ENCODE measurements around the gene CDH22. TPM values are rescaled to one million over a fixed set of nuclear protein-coding genes. Genes with fewer than 3 reads are reported as not detected.

The CDH22 gene
- total RNA-seq, 4 donors from 2014 or later, result not detected

- DNase-seq, result peak; percentile 54 to 71 (median 66)
Observed at GRCh38 chr20:46307139-46307998, 929 bp downstream of the CDH22 start.

GRCh38 chr20:46306743-46307138 lies 1.6 kb downstream of the CDH22 start:
- Histone ChIP-seq H3K27me3 (peaks cover 0 to 24% of the 10 kb centered on the region in 2 donors), H3K9me3 (no peaks in the 10 kb centered on the region), H3K4me3 (no peak overlapping the region), H3K4me1 (peaks cover 0 to 21% (median 12%) of the 10 kb centered on the region in 4 donors), H3K27ac (no peak overlapping the region), H3K36me3 (no peaks in the 10 kb centered on the region)
- no peak for TF ChIP-seq CTCF (IDR thresholded peaks at IDR 0.05)
- DNase-seq, result no peak

More at GRCh38 chr20:46307139-46307998, 929 bp downstream of the CDH22 start:
- peak overlapping the region; percentile 26 to 52 (median 50) for H3K4me3 ChIP-seq
- H3K9me3 ChIP-seq, result no peaks in the 10 kb centered on the region
- peaks cover 0 to 28% of the 10 kb centered on the region in 2 donors for H3K27me3 ChIP-seq
- peaks cover 0 to 25% (median 12%) of the 10 kb centered on the region in 4 donors for H3K4me1 ChIP-seq
- H3K36me3 ChIP-seq, result no peaks in the 10 kb centered on the region
- TF ChIP-seq POLR2A (IDR thresholded peaks at IDR 0.05) (no peak), CTCF (IDR thresholded peaks at IDR 0.05) (peak; percentile 56 to 81 (median 73))
- no peak overlapping the region for H3K27ac ChIP-seq

DNA sequence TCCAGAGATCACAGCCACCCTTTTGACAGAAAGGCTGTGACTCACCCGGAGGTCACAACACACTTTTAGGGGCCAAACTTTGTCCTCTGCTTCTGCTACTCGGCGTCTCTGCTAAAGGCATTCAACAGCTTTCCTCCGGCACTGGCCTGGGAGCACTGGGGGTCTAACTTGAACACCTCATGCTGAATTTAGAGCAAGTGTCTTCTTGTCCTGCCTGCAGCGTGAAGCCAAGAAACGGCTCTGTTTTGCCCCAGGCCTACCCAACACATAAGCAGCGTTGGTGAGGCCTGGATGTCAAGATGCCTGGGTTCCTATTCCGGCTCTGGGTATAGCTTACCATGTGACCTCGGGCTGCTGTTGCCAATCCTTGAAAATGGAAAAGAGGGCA lies 2.3 kb downstream of the CDH22 start:
- Histone ChIP-seq H3K27me3 (peaks cover 0 to 24% of the 10 kb centered on the region in 2 donors), H3K27ac (no peak overlapping the region), H3K36me3 (no peaks in the 10 kb centered on the region), H3K9me3 (no peaks in the 10 kb centered on the region), H3K4me3 (no peak overlapping the region), H3K4me1 (peaks cover 0 to 21% (median 12%) of the 10 kb centered on the region in 4 donors)
- DNase-seq, result peak in 1 of 3 donors; percentile 24
- no peak for TF ChIP-seq POLR2A (IDR thresholded peaks at IDR 0.05)
- TF ChIP-seq CTCF (IDR thresholded peaks at IDR 0.05), result no peak

DNA sequence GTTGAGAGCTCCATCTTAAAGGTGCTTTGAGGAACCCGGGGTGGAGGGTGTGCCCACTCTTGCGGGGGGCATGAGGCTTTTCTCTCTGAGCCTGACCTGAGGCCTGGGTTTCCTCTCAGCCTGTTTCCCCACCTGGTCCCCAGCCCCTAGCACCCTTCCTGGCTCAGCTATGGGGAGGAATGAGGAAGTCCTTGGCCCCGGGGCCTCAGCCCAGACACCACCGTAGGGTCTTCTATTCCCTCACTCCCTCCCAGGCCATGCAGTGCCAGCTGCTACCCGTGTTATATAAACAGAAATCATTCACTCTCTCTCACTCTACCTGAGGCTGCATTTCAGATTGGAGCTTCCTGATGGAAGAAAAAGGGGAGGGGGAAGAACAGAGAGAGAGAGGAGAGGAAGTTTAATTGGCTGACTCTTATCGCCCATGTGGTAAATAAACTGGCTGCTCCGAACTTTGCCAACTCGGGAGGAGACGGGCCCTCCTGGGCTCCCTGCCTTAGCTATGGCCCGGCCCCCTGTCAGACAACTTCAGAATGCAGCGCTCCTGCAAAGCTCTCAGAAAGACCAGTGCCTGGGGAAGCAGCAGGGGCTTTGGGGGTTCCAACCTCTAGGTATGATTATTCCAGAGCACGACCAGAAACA lies 2.8 kb downstream of the CDH22 start:
- Histone ChIP-seq H3K4me1 (peaks cover 0 to 21% (median 12%) of the 10 kb centered on the region in 4 donors), H3K4me3 (no peak overlapping the region), H3K9me3 (no peaks in the 10 kb centered on the region), H3K36me3 (no peaks in the 10 kb centered on the region), H3K27me3 (peaks cover 0 to 24% of the 10 kb centered on the region in 2 donors), H3K27ac (no peak overlapping the region)
- peak in 1 of 3 donors; percentile 24 for DNase-seq
- no peak for TF ChIP-seq CTCF (IDR thresholded peaks at IDR 0.05)
- TF ChIP-seq POLR2A (IDR thresholded peaks at IDR 0.05), result no peak

DNA sequence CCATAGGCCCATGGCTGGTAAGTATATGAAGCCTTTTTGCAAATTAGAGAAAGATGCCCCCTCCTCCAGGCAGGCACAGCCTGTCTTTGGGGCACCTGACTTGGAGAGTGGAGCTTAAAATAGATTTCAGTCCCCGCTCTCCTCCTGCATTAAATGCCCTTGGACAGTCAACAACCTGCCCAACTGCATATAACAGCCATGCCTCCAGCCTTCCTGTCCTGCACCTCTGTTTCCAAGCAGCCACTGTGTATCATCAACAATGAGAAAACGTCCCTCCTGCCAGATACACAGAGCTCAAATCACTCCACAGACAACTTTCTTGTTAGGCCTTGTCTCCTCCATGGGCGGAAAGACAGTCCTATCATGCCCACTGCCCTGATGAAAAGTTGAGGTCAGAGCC lies 3.4 kb downstream of the CDH22 start:
- no peaks in the 10 kb centered on the region for H3K9me3 ChIP-seq
- peaks cover 0 to 21% (median 12%) of the 10 kb centered on the region in 4 donors for H3K4me1 ChIP-seq
- H3K27me3 ChIP-seq, result peaks cover 0 to 24% of the 10 kb centered on the region in 2 donors
- DNase-seq, result no peak
- TF ChIP-seq POLR2A (IDR thresholded peaks at IDR 0.05) (no peak), CTCF (IDR thresholded peaks at IDR 0.05) (no peak)
- no peaks in the 10 kb centered on the region for H3K36me3 ChIP-seq
- H3K27ac ChIP-seq, result no peak overlapping the region
- H3K4me3 ChIP-seq, result no peak overlapping the region
